NCI-H2196 treated with DMSO at 0.1 percent for 48 hours (cell line): Measurements from ENCODE around the gene RFC4.
"Not testable (repeated sequence)": the region's sequence is repeated elsewhere in the genome, so short reads cannot be mapped to it uniquely, and the experiment has no call there.

Experiments
- DNase-seq: peaks from one replicate; lab custom pipeline; 2025; ENCODE audit not compliant: unreplicated experiment; lab: John Stamatoyannopoulos, UW

The RFC4 gene, protein sequence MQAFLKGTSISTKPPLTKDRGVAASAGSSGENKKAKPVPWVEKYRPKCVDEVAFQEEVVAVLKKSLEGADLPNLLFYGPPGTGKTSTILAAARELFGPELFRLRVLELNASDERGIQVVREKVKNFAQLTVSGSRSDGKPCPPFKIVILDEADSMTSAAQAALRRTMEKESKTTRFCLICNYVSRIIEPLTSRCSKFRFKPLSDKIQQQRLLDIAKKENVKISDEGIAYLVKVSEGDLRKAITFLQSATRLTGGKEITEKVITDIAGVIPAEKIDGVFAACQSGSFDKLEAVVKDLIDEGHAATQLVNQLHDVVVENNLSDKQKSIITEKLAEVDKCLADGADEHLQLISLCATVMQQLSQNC

DNA sequence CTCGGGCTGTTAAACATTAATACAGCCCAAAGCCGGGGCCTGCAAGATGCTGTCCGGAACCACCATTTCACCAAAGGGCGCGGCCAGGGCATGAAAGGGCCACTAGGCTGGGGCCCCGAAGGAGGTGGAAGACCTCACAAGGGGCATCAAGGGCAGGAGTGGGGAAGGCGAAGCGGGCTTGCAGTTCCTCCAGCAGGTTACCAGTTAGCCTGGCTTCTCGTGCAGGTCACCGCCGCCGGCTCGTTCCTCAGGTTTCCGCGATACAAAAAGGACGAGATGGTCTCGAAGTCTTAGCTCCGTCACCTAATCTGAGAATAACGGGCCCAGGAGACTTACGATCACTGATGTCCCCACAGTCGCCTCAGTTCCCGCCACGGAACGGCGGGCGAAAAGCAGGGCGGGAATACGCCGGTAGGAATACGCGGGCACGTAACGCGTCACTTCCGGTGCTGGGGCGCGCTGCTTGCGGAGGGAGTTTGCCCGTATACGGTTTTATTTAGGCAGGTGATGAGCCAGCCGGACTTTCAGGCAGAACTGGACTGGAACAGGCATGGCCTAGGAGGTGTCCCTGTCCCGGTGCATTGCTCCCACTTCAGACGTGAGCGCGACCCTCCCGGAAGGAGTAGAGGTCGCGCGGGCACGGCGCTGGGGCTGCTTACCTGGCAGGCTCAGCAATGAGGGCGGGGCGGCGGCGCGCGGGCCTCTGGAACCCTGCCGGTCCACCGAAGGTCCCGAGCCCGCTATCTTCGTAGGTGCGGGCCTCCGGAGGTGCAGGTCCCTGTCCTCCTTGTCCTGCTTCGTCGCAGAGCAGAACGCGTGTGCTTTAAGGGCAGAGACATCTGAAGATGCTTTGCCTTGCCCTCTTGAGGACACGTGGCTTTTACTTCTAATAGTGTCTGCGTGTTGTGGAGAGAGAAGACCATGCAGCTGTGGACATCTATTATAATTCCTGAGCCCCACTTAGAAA lies at the start of gene RFC4:
TSS of gene RFC4 (minus strand) at position 394 of the 967 bp plus-strand sequence. CDS start 1,769 bp downstream, outside the sequence.
- DNase-seq: peak; percentile 91

DNA sequence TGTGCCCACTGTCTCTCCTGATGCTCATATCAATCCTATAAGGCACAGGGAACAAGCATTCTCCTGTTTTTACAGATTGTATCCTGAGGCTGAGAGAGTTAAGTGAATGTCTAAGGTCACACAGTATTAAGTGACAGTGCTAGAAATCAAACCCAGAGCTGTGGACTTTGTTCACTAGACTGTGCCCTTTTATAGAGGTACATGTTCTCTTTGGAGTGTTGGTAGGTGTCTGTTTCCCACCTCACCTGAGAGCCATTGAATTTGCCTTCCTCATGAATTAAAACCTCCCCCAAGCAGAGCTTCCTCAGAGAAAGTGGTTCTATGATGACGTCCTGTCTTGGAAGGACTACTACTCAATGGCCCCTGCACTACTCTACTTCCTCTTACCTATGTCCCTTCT lies 48.7 kb upstream of the RFC4 start:
- DNase-seq: no peak

DNA sequence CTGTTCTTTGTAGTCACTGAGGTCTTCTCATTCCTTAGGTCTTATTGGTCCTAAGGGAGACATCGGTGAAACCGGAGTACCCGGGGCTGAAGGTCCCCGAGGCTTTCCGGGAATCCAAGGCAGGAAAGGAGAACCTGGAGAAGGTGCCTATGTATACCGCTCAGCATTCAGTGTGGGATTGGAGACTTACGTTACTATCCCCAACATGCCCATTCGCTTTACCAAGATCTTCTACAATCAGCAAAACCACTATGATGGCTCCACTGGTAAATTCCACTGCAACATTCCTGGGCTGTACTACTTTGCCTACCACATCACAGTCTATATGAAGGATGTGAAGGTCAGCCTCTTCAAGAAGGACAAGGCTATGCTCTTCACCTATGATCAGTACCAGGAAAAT lies 47.9 kb upstream of the RFC4 start:
- no peak for DNase-seq

DNA sequence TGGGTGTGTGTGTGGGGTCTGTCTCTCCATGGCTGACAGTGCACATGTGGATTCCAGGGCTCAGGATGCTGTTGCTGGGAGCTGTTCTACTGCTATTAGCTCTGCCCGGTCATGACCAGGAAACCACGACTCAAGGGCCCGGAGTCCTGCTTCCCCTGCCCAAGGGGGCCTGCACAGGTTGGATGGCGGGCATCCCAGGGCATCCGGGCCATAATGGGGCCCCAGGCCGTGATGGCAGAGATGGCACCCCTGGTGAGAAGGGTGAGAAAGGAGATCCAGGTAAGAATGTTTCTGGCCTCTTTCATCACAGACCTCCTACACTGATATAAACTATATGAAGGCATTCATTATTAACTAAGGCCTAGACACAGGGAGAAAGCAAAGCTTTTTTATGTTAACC lies 46.7 kb upstream of the RFC4 start:
- no peak for DNase-seq

DNA sequence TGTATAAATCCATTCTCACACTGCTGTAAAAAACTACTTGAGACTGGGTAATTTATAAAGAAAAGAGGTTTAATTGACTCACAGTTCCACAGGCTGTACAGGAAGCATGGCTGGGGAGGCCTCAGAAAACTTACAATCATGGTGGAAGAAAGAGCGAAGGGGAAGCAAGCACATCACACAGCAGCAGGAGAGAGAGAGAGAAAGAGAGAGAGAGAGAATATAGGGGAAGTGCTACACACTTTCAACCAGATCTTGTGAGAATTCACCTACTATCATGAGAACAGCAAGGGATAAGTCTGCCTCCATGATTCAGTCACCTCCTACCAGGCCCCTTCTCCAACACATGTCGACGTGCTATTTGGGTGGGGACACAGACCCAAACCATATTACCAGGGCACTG lies 45.6 kb upstream of the RFC4 start:
- DNase-seq: not testable (repeated sequence)

DNA sequence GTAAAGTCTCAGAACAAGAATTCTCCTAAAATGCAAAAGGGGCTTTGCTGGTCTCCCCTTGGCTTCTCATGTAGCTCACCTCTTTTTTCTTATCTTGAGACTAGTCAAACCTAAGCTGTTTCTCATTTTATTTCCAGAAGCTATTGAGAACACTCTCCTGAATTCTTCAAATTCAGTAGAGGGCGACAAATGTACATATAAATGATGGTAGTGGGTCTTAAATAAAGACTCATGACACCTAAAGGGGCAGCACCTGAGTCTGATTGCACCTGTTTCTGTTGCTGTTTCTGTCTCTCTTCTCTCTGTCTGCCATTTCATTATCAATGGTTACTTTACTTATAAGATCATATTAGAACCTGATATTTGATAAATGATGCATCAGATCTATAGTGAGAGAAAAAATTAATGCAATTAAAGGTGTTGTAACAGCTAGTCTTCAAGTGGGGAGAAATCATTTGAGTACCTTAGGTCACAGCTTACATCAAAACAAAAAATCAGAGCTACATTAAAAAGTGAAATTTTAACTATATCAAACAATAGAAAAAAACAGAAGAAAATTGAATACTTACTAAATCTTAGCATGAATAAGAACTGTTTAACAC lies 43.2 kb upstream of the RFC4 start:
- DNase-seq: peak; percentile 87

DNA sequence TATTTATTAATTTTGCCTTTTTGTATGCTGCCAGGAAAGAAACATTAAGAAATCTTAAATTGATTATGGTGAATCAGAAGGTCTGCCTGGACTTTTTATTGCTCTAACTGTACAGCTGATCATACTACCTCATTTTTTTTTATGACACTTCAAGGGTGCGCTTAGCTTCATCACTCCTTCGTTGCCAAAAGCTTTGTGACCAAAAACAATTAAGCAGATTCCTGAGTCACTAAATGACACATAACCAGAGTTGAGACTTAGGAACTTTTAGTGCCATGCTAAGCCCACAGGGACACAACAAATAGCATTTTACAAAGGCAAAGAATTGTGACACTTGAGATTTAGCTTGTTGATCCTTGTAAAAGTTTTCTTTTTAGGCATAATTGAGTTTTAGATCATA lies 41.2 kb upstream of the RFC4 start:
- no peak for DNase-seq

DNA sequence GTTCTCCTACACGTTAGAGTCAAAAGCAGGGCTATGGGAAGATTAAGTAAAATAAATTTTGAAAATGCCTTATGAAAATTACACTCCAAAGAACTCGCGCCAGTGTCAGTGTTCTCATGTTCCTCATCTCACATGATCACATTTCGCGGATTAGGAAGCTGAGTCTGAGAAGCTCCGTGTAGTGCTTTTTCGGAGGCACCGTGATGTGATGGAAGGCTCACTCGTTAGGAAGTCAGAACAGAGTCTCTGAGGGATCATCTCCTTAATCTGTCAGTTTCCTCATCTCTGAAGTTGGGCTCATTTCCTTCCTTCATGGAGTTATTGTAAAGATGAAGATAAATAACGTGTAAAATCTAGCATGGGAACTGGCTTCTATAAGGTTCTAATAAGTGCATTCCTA lies 39.5 kb upstream of the RFC4 start:
- DNase-seq: no peak

DNA sequence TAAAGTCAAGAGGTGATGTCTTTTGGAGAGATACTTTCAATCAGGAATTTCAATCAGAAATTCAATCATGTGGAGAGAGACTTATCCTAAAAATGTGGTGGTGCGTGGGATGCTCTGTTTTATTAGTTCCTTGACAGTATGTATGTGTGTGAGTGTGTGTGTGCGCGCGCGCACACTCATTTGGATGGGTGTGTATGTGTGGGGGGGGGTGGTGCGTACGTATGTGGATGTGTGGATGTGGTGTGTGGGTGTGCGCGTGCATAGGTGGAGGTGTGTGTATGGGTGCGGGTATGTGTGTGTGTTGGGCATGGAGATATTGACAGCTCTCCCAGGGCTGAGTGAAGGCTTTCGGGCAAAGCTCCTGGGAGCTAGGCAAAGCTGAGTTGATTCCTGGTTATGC lies 38.6 kb upstream of the RFC4 start:
- no peak for DNase-seq

DNA sequence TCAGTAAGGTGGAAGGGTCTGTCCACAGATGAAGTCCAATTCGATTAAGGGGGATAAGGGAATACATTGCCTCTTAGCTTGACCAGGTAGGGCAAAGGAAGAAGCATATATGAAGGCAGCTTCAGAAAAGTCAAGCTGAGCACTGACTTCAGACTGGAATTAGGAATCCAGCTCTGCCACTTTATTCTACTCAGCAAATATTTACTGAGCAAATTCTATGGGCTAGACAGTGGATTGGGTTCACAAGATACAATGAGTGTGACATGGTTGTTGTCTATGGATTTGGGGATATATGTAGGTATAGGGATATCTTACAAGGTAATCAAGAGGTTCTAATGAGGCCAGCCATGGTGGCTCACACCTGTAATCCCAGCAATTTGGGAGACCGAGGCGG lies 36.8 kb upstream of the RFC4 start:
- no peak for DNase-seq

DNA sequence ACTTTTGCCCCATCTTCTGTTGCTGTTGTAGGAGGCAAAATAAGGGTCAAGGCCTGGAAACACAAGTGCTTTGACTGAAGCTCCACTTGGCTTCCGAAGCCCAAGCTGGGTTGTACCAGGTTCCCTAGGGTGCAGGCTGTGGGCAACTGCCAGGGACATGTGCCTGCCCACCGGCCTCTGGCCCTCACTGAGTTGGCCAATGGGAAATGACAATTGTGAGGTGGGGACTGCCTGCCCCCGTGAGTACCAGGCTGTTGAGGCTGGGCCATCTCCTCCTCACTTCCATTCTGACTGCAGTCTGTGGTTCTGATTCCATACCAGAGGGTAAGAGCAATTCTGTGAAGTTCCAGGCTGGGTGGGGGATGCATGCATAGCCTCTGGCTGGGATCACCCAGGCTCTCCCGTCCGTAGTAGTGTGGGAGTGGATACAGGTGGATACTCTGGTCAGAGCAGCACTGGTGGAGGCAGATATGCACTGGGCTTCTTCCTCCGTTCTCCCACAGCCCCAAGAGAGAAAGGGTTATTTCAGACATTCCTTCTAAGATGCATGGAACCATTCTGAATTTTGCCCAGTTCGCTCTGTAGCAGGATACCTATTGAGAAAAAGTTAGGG lies 36.2 kb upstream of the RFC4 start, which contains the start of gene ADIPOQ:
TSS of gene ADIPOQ (plus strand) at position 285 of the 613 bp plus-strand sequence. CDS start 10,349 bp downstream, outside the sequence.
- no peak for DNase-seq

DNA sequence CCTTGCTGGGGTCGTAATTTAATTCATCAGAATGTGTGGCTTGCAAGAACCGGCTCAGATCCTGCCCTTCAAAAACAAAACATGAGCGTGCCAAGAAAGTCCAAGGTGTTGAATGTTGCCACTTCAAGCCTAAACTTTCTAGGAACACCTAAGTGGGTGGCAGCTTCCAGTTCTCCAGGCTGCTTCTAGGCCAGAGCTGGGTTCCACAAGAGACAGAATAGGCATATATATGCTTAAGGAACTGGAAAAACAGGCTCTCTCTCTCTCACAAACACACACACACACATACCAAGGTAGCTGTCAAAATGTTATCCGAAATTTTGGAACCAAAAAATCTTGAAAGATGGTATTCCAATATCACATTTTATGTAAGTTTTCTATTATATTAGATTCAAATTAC lies 35.3 kb upstream of the RFC4 start:
- no peak for DNase-seq

DNA sequence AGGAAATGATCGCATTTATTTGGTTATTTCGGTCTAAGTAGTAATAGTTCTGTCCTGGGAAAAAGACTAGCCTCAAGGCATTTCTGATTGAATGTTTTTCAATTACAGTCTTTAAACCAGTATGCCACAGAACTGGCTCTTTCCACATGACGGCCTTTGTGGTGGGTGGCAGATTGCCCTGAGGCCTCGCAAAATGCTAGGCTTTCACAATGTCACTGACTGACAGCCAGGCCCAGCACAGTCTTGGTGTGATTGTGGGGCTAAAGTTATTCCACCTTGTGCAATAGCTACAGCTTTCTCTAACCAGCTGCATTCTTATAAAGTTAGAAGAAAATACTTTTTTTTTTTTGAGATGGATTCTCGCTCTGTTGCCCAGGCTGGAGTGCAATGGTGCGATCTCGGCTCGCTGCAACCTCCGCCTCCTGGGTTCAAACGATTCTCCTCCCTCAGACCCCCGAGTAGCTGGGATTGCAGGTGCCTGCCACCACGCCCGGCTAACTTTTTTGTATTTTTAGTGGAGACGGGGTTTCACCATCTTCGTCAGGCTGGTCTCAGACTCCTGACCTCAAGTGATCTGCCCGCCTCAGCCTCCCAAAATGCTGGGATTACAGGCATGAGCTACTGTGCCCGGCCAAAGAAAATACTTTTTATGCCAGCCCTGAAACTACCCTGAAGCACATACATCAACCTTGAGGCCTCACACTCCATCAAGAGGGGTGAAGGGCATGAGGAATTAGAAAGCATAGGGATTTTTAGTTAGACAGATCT lies 33.8 kb upstream of the RFC4 start:
- DNase-seq: no peak

DNA sequence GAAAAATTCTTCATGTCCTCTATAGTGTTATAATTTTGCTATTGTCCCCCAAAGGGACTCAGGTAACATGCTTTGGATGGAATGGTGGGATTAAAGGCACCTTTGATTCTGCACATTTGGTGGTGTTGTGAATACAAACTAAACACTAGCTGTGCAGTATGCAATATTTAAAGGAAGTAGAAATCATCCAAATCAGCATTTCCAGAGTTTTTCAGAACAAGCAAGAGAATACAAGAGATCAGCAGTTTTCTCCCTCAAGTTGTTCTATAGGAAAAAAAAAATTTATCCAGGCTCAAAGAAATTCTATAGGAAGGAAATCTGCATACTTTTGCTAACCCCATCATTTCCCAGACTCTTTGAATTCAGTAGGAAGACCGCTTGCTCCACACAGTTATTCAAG lies 26.0 kb upstream of the RFC4 start:
- no peak for DNase-seq

DNA sequence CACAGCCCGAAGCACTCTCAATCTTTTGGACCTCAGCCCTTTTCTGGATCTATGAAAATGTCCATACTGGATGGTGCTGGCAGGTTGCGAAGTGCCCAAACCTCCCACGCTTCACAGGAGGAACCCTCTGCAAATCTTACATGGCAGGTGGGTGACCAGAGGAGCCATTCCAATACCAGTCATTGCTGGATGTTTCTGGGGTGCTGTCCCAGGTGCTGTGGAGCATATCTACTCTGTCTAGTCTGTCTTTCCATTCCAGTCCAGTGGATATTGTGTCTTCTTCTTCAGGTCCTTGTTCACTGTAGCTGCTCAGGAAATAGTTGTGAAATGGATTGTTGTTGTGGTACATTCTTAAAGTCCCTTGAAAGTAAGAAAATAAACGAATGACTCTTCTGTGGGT lies 25.5 kb upstream of the RFC4 start:
- DNase-seq: no peak

DNA sequence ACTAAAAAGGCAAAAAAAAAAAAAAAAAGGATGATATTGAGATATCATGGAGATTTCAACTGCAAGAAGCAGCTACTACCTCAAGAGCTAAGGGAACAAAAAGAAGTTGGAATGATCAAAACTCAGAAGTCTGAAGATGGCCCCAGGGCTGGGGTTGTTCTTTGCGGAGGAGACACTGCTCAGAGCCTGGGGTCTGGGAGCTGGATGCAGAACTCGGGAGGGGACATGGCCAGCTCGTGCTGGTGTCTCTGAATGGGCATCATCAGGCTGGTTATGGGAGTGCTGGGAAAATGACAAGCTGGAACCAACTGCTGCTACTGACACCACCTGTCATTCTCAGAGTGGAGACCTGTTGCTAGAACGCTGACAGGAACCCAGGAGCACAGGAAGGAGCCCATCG lies 22.1 kb upstream of the RFC4 start:
- DNase-seq: no peak

DNA sequence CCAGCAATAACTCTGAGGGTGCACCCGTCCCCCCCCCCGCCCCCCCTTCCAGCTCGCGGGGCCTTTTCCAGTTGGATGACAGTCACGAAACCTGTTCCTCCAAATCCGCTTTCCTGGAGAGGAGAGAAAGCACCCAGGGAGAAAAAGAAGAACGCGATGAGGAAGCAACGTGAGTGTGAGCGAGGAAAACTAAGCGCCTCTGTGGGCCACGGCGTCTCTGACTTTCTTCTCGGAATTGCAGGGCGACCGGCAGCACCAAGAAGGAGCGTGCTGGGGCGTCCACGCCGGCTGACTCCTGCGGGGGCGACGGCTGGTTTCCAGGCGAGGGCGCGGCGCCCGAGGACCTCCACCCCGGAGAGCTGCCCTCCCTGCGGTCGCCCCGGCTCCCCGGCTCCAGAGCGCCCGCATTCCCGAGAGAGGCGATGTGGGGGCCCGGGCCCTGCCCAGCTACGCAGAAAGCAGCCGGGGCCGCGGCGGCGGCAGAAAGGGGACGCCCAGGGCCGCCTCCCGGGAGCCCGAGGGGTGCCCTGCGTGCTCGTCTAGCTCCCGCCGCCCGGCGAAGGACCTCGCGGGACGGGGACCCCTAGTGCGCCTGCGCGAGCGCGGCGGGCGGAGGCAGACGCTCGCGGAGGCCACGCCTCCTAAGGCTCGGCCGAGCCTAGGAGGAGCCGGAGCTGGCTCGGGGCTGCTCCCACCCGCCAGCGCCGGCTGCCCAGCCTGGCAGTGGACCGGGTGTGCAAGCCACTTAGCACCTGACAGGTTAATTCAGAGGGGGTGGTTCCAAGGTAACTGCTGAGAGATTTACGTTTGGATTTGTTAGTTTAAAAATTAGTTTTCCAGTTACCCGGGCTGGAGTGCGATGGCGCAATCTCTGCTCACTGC lies 20.9 kb upstream of the RFC4 start:
- peak; percentile 92 for DNase-seq

DNA sequence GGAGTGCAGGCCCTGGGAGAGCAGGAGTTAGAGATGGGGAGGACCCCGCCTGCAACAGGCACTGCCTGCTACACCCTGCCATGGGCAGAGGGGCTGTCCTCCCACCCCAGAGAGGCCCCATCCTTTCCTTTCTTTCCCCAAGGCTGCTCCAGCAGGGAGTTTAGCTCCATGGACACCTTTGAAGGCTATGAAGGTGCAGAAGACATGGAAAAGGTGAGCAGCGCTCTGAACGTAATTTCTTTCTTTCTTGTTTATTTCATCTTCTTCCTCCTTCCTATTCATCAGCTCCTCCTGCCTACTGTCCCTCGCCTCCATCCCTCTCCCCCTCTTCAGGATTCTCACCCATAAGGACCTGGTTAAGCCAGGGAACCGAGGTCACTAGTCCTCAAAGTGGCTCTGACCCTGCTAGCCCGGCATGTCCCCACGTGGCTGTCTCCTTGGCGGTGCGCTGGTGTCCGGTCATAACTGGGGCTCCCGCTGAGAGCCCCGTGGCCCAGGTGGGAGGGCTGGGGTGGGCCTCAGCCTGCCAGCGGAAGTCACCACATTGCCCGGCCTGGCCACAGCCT lies 20.2 kb upstream of the RFC4 start:
- DNase-seq: no peak

DNA sequence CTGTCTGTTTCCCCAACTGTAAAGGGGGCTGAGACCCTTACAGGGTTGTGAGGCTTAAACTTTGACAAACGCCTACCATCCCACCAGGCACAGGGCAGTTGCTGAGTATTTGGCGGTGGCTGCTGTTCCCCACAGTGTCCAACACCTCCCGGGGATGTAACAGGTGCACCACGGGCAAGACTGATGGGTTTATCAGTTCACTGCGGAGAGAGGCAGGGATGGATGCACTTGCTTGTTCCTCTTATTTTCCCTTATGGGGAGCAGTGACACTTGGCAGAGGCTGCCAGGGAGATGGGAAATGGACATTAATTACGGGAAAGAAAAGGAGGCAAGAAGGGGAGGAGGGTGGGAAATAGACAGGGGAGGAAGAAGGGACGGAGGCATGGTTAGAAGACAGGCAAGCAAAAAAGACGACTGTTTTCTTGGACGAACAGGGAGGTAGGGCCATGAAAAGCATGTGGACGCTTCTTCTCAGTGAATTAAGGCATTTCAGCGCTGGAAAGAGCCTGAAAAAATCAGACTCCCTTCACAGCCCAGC lies 19.7 kb upstream of the RFC4 start:
- no peak for DNase-seq
